ENCODE results near the gene GLA.

GLA gene

GRCh38 chrX:101430457-101431078 is 22.8 kb upstream of the GLA start:
- peak; percentile 46 for DNase-seq (ENCODE audit: low read depth, low spot score)
- TF ChIP-seq CTCF (IDR thresholded peaks at IDR 0.05; ENCODE audit: low read depth, low read length): no peak
- no peak overlapping the region for H3K4me3 ChIP-seq (ENCODE audit: low read depth, low read length)
- in situ Hi-C loops (cut with HindIII; ENCODE audit: low sequenced_read_pairs): no loop called here

GRCh38 chrX:101429934-101430333 is 22.2 kb upstream of the GLA start:
- peak; percentile 60 for DNase-seq (ENCODE audit: low read depth, low spot score)
- no peak for TF ChIP-seq CTCF (IDR thresholded peaks at IDR 0.05; ENCODE audit: low read depth, low read length)
- in situ Hi-C loops (cut with HindIII; ENCODE audit: low sequenced_read_pairs): no loop called here
- H3K4me3 ChIP-seq (ENCODE audit: low read depth, low read length): no peak overlapping the region

GRCh38 chrX:101427954-101428353 is 20.2 kb upstream of the GLA start:
- H3K4me3 ChIP-seq (ENCODE audit: low read depth, low read length): no peak overlapping the region
- DNase-seq (ENCODE audit: low read depth, low spot score): no peak

GRCh38 chrX:101419489-101419888 is 11.8 kb upstream of the GLA start:
- in situ Hi-C loops (cut with HindIII; ENCODE audit: low sequenced_read_pairs): no loop called here

More at GRCh38 chrX:101427954-101428353, 20.2 kb upstream of the GLA start:
- no peak for TF ChIP-seq CTCF (IDR thresholded peaks at IDR 0.05; ENCODE audit: low read depth, low read length)
- in situ Hi-C loops (cut with HindIII; ENCODE audit: low sequenced_read_pairs): no loop called here

GRCh38 chrX:101417981-101418841 is 10.5 kb upstream of the GLA start:
- no peak for TF ChIP-seq CTCF (IDR thresholded peaks at IDR 0.05; ENCODE audit: low read depth, low read length)
- H3K4me3 ChIP-seq (ENCODE audit: low read depth, low read length): peak overlapping the region; percentile 50
- in situ Hi-C loops (cut with HindIII; ENCODE audit: low sequenced_read_pairs): no loop called here
- DNase-seq (ENCODE audit: low read depth, low spot score): peak; percentile 49

More at GRCh38 chrX:101419489-101419888, 11.8 kb upstream of the GLA start:
- H3K4me3 ChIP-seq (ENCODE audit: low read depth, low read length): no peak overlapping the region
- no peak for TF ChIP-seq CTCF (IDR thresholded peaks at IDR 0.05; ENCODE audit: low read depth, low read length)
- DNase-seq (ENCODE audit: low read depth, low spot score): no peak

- DNase-seq (ENCODE audit: low read depth, low spot score): no peak
- H3K4me3 ChIP-seq (ENCODE audit: low read depth, low read length): no peak overlapping the region
- no peak for TF ChIP-seq CTCF (IDR thresholded peaks at IDR 0.05; ENCODE audit: low read depth, low read length)
- in situ Hi-C loops (cut with HindIII; ENCODE audit: low sequenced_read_pairs): no loop called here
Measured at GRCh38 chrX:101417190-101417589, 9.5 kb upstream of the GLA start.
